ENCODE data around the gene EPN1.

- no peak for TF ChIP-seq EZH2 (IDR thresholded peaks at IDR 0.05; ENCODE audit: insufficient read depth, low read length)
- TF ChIP-seq, protein P1, sequence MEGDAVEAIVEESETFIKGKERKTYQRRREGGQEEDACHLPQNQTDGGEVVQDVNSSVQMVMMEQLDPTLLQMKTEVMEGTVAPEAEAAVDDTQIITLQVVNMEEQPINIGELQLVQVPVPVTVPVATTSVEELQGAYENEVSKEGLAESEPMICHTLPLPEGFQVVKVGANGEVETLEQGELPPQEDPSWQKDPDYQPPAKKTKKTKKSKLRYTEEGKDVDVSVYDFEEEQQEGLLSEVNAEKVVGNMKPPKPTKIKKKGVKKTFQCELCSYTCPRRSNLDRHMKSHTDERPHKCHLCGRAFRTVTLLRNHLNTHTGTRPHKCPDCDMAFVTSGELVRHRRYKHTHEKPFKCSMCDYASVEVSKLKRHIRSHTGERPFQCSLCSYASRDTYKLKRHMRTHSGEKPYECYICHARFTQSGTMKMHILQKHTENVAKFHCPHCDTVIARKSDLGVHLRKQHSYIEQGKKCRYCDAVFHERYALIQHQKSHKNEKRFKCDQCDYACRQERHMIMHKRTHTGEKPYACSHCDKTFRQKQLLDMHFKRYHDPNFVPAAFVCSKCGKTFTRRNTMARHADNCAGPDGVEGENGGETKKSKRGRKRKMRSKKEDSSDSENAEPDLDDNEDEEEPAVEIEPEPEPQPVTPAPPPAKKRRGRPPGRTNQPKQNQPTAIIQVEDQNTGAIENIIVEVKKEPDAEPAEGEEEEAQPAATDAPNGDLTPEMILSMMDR (IDR thresholded peaks at IDR 0.05; ENCODE audit: insufficient read depth, low read depth, low read length) = no peak
Observed at GRCh38 chr19:55702131-55702627, 27.2 kb downstream of the EPN1 start.

All from astrocyte (in vitro differentiated cells and primary cell).